ENCODE measurements around the gene PDS5A. TPM values are rescaled to one million over a fixed set of nuclear protein-coding genes. Genes with fewer than 3 reads are reported as not detected.
"Not testable (repeated sequence)": the region's sequence is repeated elsewhere in the genome, so short reads cannot be mapped to it uniquely, and the experiment has no call there.

PDS5A gene
- total RNA-seq, 1 donor from 2014 or later, result 74.8 TPM

- no peaks in the 10 kb centered on the region for H3K9me3 ChIP-seq
- H3K27me3 ChIP-seq (ENCODE audit: low read depth), result no peaks in the 10 kb centered on the region
- DNase-seq, result no peak
These were observed 192.6 kb downstream of the PDS5A start for GRCh38 chr4:39785083-39785482.

GRCh38 chr4:39781988-39782387 is 195.7 kb downstream of the PDS5A start:
- H3K4me1 ChIP-seq; H3K27ac ChIP-seq; intact Hi-C loops (cut with DNase I); H3K4me3 ChIP-seq; ATAC-seq; DNase-seq; H3K27me3 ChIP-seq (ENCODE audit: low read depth); H3K9me3 ChIP-seq: not testable (repeated sequence)
- peaks cover 47% of the 10 kb centered on the region for H3K36me3 ChIP-seq

More at GRCh38 chr4:39785083-39785482, 192.6 kb downstream of the PDS5A start:
- H3K27ac ChIP-seq, result no peak overlapping the region
- H3K4me1 ChIP-seq, result no peaks in the 10 kb centered on the region
- no peak overlapping the region for H3K4me3 ChIP-seq
- no peak for ATAC-seq
- H3K36me3 ChIP-seq, result peaks cover 16% of the 10 kb centered on the region
- no peak for TF ChIP-seq CTCF (IDR thresholded peaks at IDR 0.05)
- intact Hi-C loops (cut with DNase I), result no loop called here

Other genes starting within 250 kb of the PDS5A start
- gene N4BP2, start 78.9 kb upstream of the PDS5A start, total RNA-seq, result 10.0 TPM
- 9.2 TPM for gene RHOH, start 219.1 kb upstream of the PDS5A start, total RNA-seq